Fibroblast of the conjunctiva (primary cell): ENCODE results near the gene ORMDL3.

Experiments
- DNase-seq: peaks from one replicate; pipeline ENCODE4 v3.0.0-alpha.2; 2010; ENCODE audit warnings: low read depth

Gene ORMDL3, protein sequence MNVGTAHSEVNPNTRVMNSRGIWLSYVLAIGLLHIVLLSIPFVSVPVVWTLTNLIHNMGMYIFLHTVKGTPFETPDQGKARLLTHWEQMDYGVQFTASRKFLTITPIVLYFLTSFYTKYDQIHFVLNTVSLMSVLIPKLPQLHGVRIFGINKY

DNA sequence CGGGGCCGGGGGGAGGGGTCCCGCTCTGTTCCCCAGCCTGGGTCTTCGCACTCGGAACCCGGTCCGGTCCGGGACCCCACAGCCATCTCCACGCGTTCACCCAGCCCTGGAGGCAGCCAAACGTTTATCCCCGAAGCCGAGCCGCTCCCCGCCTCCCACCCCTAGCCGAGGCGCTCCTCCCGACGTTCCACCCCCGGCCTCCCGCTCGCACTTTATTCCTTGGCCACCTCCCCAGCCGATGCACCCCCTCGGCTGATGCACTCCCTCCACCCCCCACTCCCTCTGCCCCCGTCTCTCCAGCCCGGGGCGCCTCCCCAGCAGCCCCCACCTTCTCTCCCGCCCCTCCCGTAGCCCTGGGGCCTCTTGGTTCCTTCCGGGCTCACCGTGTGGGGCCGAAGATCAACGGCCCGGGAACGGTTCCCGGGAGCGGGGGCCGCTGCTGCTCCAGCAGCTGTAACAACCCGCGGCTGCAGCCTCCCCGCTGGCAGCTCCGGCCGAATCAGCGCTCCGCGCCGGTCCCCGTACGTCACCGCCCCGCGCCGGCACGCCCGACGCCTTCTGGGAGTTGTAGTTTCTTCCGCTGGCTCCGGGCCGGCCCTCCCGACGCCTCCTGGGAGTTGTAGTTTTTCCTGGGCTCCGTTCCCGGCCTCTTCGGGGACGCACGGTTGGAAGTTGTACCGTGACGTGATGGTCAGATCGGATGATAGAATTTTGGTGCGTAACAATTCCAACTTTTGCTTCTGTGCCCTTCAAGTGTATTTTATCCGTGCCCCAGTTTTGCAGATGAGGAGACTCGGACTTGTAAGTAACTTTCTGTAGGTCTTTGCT is at the start of gene ORMDL3, which contains the start of gene LRRC3C:
Gene ORMDL3, minus strand, starts transcription at position 501 of the 828 bp plus-strand sequence. CDS start 3,398 bp downstream, outside the sequence.
Gene LRRC3C, plus strand, starts transcription at position 632 of the 828 bp plus-strand sequence. CDS start 13,792 bp downstream, outside the sequence.
- peak; percentile 88 for DNase-seq

DNA sequence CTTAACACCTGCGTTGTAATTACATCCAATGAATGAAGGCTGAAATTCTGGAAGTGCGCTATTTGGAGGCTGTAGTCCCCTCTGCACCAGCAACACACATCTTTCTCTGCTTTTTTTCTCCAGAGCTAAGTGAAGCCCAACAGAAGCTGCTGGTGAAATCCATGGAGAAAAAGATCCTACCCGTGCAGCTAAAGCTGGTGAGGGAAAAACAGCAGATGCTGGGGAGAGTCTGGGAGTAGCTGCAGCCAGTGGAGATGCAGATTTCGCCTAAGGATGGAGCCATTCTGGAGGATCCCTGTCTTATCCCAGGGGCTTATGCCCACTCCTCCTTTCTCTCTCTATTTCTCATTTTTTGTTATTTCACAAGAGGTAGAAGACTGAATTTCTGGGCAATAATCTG is 48.4 kb upstream of the ORMDL3 start:
- DNase-seq, result no peak

GRCh38 chr17:39974433-39974832 is 47.0 kb upstream of the ORMDL3 start:
- DNase-seq, result no peak

DNA sequence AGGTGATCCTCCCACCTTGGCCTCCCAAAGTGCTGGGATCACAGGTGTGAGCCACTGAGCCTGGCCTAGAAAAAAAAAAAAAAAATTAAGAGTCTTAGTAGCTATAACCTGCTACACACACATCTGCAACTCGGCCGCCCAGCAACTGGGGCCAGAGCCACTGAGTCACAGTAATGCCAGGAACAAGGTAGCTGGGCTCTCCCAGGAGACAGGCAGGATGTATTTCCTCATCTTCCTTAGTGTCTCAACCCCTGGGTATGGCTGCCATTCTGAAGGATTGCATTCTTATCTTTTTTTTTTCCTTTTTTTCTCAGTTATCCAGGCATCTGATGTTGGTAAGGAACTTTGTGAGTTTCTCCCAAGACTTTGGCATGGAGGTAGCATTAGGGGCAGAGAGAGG is 46.1 kb upstream of the ORMDL3 start:
- DNase-seq, result no peak

- no peak for DNase-seq
These were observed 44.9 kb upstream of the ORMDL3 start for GRCh38 chr17:39972271-39972670.

GRCh38 chr17:39971076-39971603 is 43.7 kb upstream of the ORMDL3 start:
- no peak for DNase-seq

GRCh38 chr17:39970157-39970692 is 42.8 kb upstream of the ORMDL3 start:
- no peak for DNase-seq

DNA sequence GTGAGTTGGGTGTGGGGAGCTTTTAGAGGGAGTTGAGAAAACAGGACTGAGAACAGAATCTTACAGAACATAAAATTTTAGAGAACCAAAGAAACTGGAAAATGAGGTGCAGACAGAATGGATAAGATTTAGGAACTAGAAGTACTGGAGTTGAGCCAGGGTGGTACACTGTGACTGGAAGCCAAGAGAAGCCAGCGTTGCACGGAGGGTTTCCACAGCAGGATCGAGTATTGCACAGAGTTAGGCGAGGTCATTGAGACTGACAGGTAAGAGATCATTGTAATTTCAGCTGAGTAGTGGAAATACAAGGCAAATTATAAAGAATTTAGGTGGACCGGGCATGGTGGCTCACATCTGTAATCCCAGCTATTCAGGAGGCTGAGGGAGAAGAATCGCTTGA is 42.0 kb upstream of the ORMDL3 start:
- DNase-seq, result no peak

GRCh38 chr17:39968761-39969160 is 41.4 kb upstream of the ORMDL3 start:
- DNase-seq, result no peak

GRCh38 chr17:39966771-39967170 is 39.4 kb upstream of the ORMDL3 start:
- no peak for DNase-seq

GRCh38 chr17:39965017-39965699 is 37.8 kb upstream of the ORMDL3 start:
- DNase-seq, result no peak

DNA sequence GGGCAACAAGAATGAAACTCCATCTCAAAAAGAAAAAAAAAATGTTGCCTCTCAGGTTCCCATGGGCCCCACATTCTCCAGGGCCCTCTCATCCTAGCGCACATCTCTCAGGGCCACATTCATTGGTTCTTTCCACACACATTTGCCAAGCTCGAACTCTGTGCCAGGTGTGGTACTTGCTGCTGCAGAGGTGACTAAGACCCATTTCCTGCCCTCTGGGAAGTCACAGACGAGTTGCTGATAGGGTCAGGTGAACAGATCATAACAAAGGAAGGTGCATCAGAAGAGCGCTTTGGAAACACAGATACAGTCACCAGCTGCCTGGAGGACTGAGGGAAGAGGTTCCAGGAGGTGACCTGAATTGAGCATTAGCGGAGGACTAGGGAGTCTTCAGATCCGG is 36.4 kb upstream of the ORMDL3 start:
- no peak for DNase-seq

GRCh38 chr17:39962642-39963220 is 35.3 kb upstream of the ORMDL3 start, which contains the start of gene GSDMA:
Gene GSDMA, plus strand, starts transcription at chr17:39963004. Its CDS starts 2,684 bp downstream, at chr17:39965688.
- no peak for DNase-seq

- no peak for DNase-seq
These were observed 33.2 kb upstream of the ORMDL3 start for GRCh38 chr17:39960524-39961041.

DNA sequence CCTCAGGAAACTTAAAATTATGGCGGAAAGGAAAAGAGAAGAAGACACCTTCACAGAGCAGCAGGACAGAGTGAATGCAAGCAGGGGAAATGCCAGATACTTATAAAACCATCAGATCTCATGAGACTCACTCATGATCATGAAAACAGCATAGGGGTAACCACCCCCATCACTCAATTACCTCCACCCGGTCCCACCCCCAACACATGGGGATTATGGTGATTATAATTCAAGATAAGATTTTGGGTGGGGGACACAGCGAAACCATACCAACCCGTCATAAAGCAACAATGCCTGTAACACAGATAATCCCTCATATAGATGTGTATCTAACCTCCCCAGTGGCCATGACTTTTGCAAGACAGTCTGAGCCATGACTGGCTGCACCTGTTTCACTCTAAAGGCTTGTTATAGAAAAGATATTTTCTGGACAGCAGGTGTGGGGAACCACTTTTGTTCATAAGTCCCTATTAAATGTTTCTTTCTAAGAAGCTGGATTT is 28.4 kb upstream of the ORMDL3 start:
- no peak for DNase-seq

- no peak for DNase-seq
These were observed 27.5 kb upstream of the ORMDL3 start for GRCh38 chr17:39954876-39955275.

DNA sequence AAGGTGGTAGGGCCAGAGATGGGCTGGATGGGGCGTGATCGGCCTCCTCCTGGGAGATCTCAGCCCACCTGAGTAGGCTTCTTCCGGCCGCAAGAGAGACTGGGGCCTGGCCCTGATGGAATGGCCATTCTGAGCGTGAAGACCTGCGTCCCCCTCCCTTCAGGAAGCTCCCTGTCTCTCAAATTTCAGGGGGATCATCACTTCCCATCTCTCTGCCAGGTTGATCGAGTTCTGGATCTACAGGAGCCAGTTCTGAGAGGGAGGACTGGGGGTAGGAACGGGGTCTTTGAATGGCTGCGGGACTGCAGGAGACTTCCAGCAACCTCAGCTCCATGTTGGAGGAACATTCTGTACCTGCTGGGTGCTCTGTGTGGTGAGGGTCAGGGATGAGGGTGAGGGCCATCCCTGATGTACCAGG is 26.1 kb upstream of the ORMDL3 start:
- DNase-seq, result no peak

DNA sequence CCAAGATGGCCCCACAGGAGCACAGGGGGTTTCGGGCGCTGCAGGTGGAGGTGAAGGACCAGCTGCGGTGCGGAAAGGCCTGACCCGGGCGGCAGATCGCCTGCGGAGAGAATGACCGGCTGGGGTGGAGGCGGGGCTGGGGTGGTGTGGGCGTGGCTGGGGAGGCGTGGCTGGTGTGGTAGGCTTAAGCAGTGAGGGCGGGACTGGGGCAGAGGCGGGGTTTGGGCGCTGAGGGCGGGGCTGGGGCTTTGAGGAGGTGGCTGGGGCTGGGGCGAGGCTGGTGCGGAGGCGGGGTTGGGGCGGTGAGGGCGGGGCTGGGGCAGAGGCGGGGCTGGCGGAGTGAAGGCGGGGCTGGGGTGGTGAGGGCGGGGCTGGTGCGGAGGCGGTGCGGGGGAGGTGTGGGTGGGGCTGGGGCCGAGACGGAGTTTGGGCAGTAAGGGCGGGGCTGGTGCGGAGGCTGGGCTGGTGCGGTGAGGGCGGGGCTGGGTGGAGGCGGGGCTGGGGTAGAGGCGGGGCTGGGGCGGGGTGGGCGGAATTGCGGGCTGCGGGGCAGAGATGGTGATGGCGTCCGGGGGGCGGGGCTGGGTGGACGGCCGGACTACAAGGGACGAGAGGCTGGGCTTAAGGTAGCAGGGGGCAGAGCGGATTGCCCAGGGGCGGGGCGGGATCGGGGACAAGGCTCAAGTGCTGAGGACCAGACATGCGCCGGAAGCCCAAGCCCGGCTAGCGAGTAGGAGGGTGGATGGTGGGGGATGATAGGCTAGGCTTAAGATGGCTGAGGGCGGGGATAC is 25.5 kb upstream of the ORMDL3 start:
- peak; percentile 93 for DNase-seq

DNA sequence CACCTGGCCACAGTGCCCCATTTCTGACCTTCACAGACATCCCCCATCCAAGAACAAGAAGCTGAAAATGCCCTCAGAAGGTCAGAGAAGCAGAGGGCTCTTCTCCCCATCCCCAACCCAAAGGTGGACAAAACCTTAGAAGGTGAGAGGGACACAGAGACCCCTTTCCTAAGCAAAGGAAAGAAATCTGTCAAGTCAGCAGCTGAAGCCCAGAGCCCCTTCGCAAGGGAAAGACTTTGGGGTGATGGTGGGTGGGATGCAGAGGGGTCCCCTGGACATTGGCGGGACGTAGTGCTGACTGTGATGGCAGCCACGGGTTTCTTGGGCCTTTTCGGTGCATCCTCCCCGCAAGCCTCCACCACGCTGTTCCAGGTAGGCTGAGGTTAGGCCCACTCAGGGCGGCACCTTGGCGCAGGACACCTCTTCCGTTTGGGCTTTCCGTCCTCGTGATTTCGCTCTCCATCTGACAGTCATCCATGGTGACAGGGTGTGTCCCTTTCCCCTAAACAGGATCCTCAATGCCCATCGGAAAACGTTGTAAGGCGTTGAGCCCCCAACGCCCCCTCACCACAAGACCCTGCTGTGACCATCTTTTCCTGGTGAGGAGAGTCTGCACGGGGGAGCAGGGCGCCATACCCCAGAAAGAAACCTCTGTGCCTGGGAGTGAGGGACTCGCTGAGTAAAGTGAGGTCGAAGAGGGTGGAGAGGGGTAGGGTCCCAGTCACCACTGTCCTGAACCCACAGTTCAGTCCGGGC is 24.7 kb upstream of the ORMDL3 start:
- DNase-seq, result no peak

- DNase-seq, result no peak
These were observed 23.5 kb upstream of the ORMDL3 start for GRCh38 chr17:39950871-39951348.
